IPS-15b (cell line): ENCODE results near the gene ITSN2.

Experiments
- H3K27me3 ChIP-seq: one replicate; pipeline ENCODE4 v1.6.1; 2013; ENCODE audit warnings: low read length; ENCODE audit not compliant: control insufficient read depth, insufficient read depth
- H3K36me3 ChIP-seq: one replicate; pipeline ENCODE4 v1.6.1; 2013; ENCODE audit warnings: low read length; ENCODE audit not compliant: control insufficient read depth, insufficient read depth
- H3K4me1 ChIP-seq: one replicate; pipeline ENCODE4 v1.6.1; 2013; ENCODE audit warnings: mild to moderate bottlenecking, low read length; ENCODE audit not compliant: control insufficient read depth, insufficient read depth
- H3K4me3 ChIP-seq: one replicate; pipeline ENCODE4 v1.5.1; 2013; ENCODE audit warnings: low read depth, low read length
- H3K9ac ChIP-seq: one replicate; pipeline ENCODE4 v1.6.1; 2013; ENCODE audit warnings: low read depth, mild to moderate bottlenecking, low read length
- H3K9me3 ChIP-seq: one replicate; pipeline ENCODE4 v1.6.1; 2013; ENCODE audit warnings: mild to moderate bottlenecking, low read length; ENCODE audit not compliant: control insufficient read depth, insufficient read depth

The ITSN2 gene

GRCh38 chr2:24221343-24222050 lies 138.8 kb downstream of the ITSN2 start:
- H3K27me3 ChIP-seq = no peaks in the 10 kb centered on the region
- H3K36me3 ChIP-seq = peaks cover 4% of the 10 kb centered on the region
- no peaks in the 10 kb centered on the region for H3K4me1 ChIP-seq
- H3K9me3 ChIP-seq = no peaks in the 10 kb centered on the region
- no peak overlapping the region for H3K4me3 ChIP-seq
- no peak overlapping the region for H3K9ac ChIP-seq

- H3K36me3 ChIP-seq = peaks cover 4% of the 10 kb centered on the region
- no peak overlapping the region for H3K4me3 ChIP-seq
- no peaks in the 10 kb centered on the region for H3K9me3 ChIP-seq
- H3K9ac ChIP-seq = no peak overlapping the region
- no peaks in the 10 kb centered on the region for H3K4me1 ChIP-seq
- H3K27me3 ChIP-seq = no peaks in the 10 kb centered on the region
Measured at GRCh38 chr2:24220554-24221291, 139.6 kb downstream of the ITSN2 start.

- no peak overlapping the region for H3K9ac ChIP-seq
- no peaks in the 10 kb centered on the region for H3K27me3 ChIP-seq
- H3K36me3 ChIP-seq = peaks cover 10% of the 10 kb centered on the region
- H3K4me1 ChIP-seq = no peaks in the 10 kb centered on the region
- H3K4me3 ChIP-seq = no peak overlapping the region
- H3K9me3 ChIP-seq = no peaks in the 10 kb centered on the region
Measured at GRCh38 chr2:24214880-24215279, 145.5 kb downstream of the ITSN2 start.

- peaks cover 15% of the 10 kb centered on the region for H3K36me3 ChIP-seq
- no peaks in the 10 kb centered on the region for H3K27me3 ChIP-seq
- H3K4me1 ChIP-seq = no peaks in the 10 kb centered on the region
- no peaks in the 10 kb centered on the region for H3K9me3 ChIP-seq
- H3K9ac ChIP-seq = no peak overlapping the region
- H3K4me3 ChIP-seq = no peak overlapping the region
Measured at GRCh38 chr2:24211408-24211807, 148.9 kb downstream of the ITSN2 start.

- H3K4me3 ChIP-seq = no peak overlapping the region
- no peak overlapping the region for H3K9ac ChIP-seq
- no peaks in the 10 kb centered on the region for H3K27me3 ChIP-seq
- H3K4me1 ChIP-seq = no peaks in the 10 kb centered on the region
- H3K36me3 ChIP-seq = peaks cover 15% of the 10 kb centered on the region
- H3K9me3 ChIP-seq = no peaks in the 10 kb centered on the region
Measured at GRCh38 chr2:24210723-24211122, 149.6 kb downstream of the ITSN2 start.

- H3K4me1 ChIP-seq = no peaks in the 10 kb centered on the region
- H3K4me3 ChIP-seq = no peak overlapping the region
- H3K27me3 ChIP-seq = no peaks in the 10 kb centered on the region
- H3K36me3 ChIP-seq = peaks cover 15% of the 10 kb centered on the region
- H3K9me3 ChIP-seq = no peaks in the 10 kb centered on the region
- H3K9ac ChIP-seq = no peak overlapping the region
Measured at GRCh38 chr2:24210106-24210455, 150.3 kb downstream of the ITSN2 start.

- Histone ChIP-seq H3K9me3 (no peaks in the 10 kb centered on the region), H3K36me3 (peaks cover 15% of the 10 kb centered on the region), H3K9ac (no peak overlapping the region), H3K4me3 (no peak overlapping the region), H3K4me1 (no peaks in the 10 kb centered on the region), H3K27me3 (no peaks in the 10 kb centered on the region)
Measured at GRCh38 chr2:24209389-24210105, 150.8 kb downstream of the ITSN2 start.

GRCh38 chr2:24208490-24208889 lies 151.8 kb downstream of the ITSN2 start:
- Histone ChIP-seq H3K9me3 (no peaks in the 10 kb centered on the region), H3K9ac (no peak overlapping the region), H3K4me1 (no peaks in the 10 kb centered on the region), H3K4me3 (no peak overlapping the region), H3K27me3 (no peaks in the 10 kb centered on the region), H3K36me3 (peaks cover 15% of the 10 kb centered on the region)

GRCh38 chr2:24207359-24207758 lies 153.0 kb downstream of the ITSN2 start:
- Histone ChIP-seq H3K36me3 (peaks cover 15% of the 10 kb centered on the region), H3K9me3 (no peaks in the 10 kb centered on the region), H3K9ac (no peak overlapping the region), H3K4me3 (no peak overlapping the region), H3K4me1 (no peaks in the 10 kb centered on the region), H3K27me3 (no peaks in the 10 kb centered on the region)

GRCh38 chr2:24206714-24207113 lies 153.6 kb downstream of the ITSN2 start:
- Histone ChIP-seq H3K36me3 (peaks cover 15% of the 10 kb centered on the region), H3K9ac (no peak overlapping the region), H3K9me3 (no peaks in the 10 kb centered on the region), H3K27me3 (no peaks in the 10 kb centered on the region), H3K4me1 (no peaks in the 10 kb centered on the region), H3K4me3 (no peak overlapping the region)

- Histone ChIP-seq H3K9me3 (no peaks in the 10 kb centered on the region), H3K4me1 (no peaks in the 10 kb centered on the region), H3K36me3 (peaks cover 15% of the 10 kb centered on the region), H3K4me3 (no peak overlapping the region), H3K9ac (no peak overlapping the region), H3K27me3 (no peaks in the 10 kb centered on the region)
Measured at GRCh38 chr2:24206242-24206641, 154.1 kb downstream of the ITSN2 start.

- H3K4me1 ChIP-seq = no peaks in the 10 kb centered on the region
- H3K36me3 ChIP-seq = peaks cover 7% of the 10 kb centered on the region
- no peaks in the 10 kb centered on the region for H3K9me3 ChIP-seq
- no peak overlapping the region for H3K4me3 ChIP-seq
- no peaks in the 10 kb centered on the region for H3K27me3 ChIP-seq
- H3K9ac ChIP-seq = no peak overlapping the region
Measured at GRCh38 chr2:24205131-24205530, 155.2 kb downstream of the ITSN2 start.
